GM19452 (cell line): Measurements from ENCODE around the gene SLCO4A1.

Experiments used
- ATAC-seq: cut with Tn5 transposase; IDR thresholded peaks from one replicate; pipeline ENCODE4 v1.9.1; 2021; ENCODE audit not compliant: unreplicated experiment

The SLCO4A1 gene

DNA sequence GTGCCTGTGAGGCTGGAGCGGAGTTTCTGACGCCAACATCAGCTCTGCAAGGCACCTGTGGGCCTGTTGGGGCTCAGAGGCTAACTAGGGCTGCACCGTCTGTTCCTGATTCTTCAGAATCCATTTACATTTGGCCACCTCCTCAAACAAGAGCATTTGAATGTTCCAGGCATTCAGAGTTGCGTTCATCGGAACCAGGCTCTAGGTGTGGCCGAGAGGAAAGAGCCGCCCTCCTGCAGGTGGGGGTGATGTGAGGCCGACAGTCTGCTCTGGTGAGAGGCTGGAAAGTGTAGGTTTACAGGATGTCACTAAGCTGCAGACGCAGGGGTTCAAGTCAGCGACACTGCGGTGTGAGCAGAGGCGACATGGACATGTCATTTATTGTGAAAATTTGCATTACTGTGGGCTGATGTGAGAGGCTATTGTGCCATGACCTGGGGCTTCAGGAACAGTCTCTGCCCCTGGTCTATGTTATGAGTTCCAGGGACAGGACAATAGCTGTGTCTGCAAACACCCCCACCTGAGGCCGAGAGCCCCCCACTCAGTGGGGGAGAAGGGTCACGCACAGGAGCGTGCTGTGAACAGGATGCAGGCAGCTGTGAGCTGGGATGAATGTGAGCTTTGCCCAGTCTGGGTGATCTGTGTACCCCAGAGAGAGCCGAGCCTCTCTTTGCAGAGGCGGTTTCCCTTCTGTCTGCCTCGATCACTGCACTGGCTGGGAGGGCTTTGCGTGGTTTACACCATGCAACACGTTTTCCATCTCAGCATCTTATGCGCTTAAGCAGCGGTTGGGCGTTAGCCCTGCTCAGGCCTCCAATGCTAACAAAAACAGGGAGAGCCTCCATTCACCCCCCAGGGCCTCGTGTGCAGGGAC lies 21.1 kb downstream of the SLCO4A1 start:
- ATAC-seq: no peak

DNA sequence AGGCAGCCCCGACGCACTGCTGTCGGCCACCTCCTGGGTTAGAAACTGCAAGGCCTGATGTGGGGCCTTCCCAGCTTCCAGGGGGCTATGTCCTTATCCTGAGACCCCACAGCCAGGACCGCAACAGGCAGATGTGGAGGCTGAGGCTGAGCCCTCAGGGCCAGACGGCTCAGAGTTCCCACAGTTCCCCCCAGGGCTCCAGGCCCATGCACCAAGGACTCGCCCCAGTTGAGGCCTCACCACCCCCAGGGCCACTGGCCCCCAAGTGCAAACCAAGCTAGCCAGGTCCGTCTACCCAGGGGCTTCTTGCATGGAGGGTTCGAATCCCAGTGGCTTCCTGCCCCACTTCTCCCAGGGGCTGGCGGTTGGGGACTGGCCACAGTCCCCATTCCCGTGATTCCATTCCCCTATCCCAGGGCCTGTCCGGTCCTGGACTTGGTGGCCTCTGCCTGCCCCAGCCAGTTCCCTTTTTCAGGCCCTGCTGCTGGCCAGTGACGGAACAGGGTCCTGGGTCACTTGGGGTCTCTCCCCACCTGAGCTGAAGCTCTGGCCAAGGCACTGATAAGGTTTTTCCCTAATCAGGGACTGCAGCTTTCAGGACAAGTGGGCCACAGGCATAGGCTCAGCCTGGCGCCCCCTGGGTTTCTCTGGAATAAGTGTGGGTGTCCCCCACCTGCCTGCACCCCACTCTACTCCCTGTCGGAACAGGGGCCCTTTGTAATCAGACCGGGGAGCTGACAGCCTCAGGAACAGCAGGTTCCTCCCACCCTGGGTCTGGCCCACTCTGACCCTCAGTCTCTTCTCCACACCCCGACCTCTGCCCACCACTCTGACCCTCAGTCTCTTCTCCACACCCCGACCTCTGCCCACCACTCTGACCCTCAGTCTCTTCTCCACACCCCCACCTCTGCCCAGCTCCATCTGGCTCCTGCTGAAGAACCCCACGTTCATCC lies 22.0 kb downstream of the SLCO4A1 start:
- ATAC-seq: no peak

DNA sequence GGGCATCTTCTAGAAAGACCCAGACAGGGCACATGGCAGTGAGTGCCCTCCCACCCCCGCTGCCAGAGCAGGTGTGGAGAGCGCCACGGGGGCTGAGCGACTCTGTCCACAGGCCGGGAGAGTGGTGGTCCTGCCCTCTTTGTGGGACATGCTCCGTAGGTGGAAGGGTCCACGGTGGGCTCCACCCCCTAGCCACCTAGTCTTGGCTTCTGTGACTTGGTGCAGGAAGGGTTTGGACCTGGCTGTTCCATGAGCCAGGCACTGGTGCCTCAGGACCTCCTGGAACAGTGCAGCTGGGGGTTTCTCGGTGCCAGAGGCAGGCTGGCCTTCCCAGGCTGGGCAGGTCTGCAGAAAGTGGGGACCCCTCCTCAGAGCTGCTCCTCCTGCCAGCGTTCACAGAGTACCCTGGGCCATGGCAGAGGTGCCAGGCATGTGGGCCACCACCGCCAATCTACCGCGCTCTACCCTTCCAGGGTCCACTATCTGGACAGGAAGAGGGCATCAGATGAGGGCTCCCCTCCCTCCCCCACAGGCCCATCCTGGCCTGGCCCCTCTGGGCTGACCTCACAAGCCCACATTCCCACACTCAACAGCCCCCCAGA lies 23.0 kb downstream of the SLCO4A1 start:
- no peak for ATAC-seq

DNA sequence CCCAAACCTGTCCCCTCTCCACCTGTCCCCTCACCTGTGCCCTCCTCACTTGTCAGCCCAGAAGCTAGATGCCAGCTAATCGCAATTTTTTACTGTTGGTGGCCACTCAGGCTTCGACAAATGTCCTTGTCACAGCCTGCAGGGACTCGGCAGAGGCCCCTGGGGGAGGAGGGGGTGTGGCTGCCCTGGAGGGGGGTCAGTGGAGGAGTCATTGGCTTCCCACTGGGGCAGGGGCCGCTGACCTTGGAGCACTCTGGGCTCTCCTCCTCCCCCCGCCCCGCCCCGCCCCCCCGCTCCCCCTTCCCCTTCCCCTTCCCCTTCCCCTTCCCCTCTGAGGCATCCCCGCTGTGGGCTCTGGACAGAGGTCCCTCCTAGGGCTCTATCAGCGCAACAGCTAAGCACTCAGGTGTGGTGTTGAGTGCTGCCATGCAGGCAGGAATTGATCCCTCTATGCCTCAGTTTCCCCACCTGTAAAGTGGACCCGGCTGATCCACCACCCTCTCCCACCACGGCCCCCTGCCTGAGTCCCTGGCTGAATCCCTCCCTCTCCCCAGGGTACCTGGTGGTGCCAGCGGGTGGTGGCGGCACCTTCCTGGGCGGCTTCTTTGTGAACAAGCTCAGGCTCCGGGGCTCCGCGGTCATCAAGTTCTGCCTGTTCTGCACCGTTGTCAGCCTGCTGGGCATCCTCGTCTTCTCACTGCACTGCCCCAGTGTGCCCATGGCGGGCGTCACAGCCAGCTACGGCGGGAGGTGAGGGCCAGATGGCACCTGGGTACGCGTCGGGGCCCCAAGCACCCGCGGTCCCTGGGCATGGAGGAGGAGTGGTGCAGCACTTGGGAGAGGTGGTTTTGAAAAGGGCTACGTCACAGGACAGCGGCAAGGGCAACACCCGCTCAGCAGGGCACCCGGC lies 23.8 kb downstream of the SLCO4A1 start:
- no peak for ATAC-seq

DNA sequence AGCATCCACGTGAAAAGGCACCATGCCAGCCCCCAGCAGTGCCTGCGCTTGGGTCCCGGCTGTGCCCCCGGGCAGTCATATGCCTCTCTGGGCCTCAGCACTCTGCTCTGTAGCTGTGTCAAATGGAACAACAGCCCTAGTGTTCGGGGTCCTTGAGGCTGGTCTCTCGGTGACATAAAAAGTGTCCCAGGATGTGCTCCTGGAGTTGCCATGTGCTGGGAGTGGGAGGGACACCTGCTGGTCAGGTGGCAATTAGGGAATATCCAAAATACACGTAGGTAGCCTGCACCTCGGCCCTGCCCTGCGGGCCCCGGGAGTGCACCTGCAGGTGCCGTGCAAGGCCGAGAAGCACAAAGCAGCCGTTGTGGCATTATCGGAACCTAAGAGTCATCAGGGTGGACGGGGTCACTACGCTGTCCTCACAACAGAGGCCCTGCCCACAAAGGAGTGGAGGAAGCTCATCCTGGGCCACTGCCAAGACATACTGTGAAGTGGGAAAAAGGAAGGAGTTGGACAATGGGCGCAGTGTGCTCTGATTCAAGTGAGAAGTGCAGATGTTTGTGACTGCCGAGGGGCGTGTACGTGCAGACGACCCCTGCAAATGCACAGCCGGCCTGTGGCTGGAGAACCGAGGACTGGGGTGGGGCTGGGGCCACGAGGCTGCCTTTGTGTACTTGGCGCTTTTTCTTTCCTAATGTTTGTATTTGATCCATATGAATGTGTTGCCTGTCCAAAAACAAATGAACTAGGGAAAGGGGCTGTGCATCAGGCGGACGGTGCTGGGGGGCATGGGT lies 24.6 kb downstream of the SLCO4A1 start:
- no peak for ATAC-seq

DNA sequence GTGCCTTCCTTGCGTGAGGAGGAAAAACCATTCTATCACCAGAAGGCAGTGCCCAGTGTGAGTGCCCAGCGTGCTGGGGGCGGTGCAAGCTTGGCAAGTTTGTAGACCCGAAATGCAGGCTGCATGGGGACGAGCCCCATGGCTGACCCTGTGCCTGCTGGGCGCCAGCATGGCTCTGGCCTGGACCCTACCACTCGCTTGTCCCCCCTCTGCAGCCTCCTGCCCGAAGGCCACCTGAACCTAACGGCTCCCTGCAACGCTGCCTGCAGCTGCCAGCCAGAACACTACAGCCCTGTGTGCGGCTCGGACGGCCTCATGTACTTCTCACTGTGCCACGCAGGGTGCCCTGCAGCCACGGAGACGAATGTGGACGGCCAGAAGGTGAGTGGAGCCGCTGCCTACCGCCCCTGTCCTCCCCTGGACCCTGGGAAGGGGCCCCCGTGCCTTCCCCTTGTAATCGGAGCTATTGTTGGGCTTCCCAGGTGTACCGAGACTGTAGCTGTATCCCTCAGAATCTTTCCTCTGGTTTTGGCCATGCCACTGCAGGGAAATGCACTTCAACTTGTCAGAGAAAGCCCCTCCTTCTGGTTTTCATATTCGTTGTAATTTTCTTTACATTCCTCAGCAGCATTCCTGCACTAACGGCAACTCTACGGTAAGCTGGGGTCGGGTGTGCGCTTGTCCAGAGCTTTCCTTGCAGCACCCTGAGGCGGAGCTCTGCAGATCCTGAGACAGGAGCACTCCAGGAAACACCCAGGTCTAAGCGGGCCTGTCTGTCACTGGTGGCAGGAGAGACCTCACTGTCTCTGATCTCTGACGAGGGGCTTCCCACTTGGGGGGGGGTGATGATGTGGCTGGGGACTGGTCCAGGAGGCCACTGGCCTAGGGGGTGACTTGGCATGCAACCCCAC lies 25.5 kb downstream of the SLCO4A1 start:
- no peak for ATAC-seq

DNA sequence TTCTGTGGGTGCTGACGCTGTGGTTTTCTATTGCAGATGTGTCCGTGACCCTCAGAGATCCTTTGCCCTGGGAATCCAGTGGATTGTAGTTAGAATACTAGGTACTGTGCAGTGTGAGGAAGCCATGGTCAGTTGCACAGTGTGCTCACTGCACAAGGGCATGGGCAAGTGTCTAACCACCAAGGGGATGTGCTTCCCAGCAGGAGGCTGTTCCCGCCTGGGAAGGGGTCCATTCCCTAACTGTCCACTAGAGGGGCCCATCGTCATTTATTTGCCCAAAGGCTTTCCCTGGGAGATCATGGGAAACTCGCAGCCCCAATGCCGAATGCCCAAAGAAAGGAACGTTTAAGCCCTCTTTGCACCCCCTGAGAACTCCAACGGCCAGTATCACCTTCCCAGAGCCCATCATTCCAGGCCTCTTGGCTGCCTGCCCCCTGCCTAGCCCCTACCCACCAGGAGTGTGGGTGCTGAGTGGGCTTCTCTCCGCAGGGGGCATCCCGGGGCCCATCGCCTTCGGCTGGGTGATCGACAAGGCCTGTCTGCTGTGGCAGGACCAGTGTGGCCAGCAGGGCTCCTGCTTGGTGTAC lies 26.2 kb downstream of the SLCO4A1 start:
- ATAC-seq: no peak

DNA sequence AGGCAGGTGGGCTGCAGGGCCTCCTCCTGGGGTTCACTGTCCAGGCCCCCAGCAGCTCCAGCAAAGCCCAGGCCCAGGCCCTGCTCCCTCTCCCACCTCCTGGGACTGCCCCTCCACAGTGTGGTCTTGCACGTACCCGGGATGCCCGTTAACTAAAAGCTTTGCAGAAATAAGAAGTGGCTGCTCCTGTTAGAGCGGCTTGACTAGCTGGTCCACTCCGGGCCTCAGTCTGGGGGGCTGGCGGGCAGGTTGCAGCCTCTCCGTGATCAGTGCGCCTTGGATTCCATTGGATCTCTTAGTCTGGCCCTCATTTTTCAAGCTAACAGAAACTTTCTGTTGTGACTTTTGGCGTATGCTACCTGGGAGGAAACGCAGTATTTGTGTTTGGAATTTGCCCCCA lies 26.9 kb downstream of the SLCO4A1 start:
- no peak for ATAC-seq

DNA sequence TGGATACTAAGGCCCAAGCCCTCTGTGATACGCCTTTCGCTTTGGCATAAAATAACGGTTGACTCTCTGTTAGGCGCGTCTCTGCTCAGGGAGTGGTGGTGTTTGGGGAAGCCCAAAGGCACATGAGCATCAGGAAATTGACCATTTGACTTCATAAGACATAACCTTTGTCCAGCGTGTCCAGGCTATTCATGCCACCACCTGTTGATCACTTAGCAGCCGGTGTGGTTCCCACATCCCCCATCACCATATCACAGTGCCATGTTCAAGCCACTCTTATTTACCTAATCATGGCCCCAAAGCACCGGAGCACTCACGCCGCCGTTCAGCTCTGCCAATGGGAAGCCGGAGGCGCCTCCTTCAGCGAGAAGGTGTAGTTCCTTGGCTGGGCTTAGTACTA lies 27.9 kb downstream of the SLCO4A1 start:
- ATAC-seq: no peak

DNA sequence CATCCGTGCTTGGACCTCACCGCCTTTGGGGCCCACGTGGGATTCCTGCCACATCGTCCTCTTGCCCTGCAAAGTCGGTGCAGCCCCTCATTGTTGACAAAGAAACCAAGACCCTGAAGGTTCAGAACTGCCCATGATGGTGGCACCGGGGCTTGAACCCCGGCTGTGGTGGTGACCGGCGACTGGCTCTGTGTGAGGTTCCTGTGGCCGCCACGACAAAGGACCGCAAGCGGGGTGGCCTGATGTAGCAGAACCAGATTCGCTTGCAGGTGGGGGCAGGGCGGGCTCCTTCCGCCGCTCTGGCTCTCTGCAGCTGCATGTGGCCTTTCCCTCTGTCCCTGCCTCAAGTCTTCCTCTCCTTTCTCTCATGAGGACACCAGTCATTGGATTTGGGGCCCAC lies 28.7 kb downstream of the SLCO4A1 start:
- ATAC-seq: no peak

DNA sequence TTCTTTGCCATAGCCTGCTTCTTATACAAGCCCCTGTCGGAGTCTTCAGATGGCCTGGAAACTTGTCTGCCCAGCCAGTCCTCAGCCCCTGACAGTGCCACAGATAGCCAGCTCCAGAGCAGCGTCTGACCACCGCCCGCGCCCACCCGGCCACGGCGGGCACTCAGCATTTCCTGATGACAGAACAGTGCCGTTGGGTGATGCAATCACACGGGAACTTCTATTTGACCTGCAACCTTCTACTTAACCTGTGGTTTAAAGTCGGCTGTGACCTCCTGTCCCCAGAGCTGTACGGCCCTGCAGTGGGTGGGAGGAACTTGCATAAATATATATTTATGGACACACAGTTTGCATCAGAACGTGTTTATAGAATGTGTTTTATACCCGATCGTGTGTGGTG lies 29.5 kb downstream of the SLCO4A1 start:
- no peak for ATAC-seq

DNA sequence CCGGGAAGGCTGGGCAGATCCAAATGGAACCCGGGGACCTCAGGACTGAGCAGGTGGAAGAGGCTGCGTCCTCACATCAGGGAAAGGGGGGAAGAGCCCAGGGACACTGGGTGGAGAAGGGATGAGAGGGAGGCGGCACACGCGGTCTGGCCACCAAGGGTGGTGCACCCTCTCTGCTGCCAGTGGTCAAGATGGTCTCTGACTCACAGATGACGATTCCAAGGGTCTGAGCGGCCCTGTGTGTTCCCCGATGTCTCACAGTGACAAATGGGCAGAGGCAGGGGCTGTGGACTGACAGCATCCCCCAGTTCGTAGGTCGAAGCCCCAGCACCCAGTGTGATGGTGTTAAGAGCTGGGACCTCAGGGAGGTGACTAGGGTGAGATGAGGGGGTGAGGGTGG lies 32.1 kb downstream of the SLCO4A1 start:
- ATAC-seq: no peak

DNA sequence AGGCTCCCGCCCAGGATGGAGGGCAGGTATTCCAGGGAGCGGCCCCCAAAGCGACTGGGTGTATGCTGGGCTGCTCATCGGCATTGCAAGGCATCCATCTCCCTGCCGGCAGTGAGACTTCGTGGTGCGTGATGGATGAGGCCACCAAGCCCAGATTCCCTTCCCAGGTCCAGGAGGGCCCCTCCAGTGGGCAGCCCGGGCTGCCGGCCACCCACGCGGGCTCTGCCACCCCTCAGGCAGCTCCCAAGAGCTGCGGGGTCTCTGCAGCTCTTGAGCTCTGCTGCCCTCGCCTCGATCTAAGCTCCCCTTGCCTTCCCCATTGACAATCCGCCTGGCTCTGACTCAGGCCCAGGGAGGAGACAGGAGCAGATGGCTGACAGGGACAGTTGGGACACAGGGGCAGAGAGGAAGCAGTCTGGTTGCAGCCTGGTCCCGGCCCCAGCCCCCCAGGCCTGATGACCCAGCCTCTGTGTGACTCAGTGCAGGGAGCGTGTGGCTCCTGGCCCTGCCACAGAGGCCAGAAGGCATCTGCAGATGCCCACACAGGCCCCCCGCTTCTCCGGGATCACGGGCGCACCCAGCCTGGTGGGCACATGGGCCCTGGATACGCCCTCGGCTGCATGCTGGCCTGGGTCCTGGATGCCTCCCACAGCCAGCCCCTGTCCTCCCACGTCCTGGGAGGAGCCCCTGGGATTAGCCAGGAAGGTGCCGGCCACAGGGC lies 33.0 kb downstream of the SLCO4A1 start:
- ATAC-seq: no peak

DNA sequence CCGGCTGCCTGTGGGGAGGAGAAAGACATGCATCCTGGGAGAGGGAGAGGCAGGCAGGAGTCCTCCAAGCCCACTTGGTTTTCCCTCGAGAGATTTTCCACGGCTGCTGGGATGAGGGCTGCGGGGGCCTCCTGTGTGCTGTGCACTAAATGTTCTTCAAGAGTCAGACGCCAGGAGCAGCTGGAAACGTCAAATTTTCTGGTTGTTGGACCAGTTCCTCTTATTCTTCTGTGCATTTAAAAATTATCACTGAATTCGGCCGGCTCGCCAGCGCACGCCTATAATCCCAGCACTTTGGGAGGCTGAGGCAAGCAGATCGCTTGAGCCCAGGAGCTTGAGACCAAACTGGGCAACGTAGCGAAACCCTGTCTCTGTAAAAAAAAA lies 33.6 kb downstream of the SLCO4A1 start:
- ATAC-seq: no peak

DNA sequence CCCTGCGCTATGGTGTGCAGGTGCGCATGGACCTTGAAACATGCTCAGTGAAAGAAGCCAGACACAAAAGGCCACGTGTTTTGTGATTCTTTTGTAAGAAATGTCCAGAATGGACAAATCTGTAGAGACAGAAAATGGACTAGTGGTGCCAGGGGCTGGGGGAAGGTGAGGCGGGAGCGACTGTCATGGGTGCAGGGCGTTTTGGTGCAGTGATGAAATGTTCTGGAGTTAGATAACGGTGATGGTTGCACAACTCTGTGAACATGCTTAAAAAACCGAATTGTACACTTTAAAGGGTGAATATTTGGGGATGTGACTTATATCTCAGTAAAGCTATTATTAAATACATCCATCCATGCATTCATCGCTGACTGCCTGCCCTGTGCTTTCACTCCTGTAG lies 34.7 kb downstream of the SLCO4A1 start:
- ATAC-seq: no peak

DNA sequence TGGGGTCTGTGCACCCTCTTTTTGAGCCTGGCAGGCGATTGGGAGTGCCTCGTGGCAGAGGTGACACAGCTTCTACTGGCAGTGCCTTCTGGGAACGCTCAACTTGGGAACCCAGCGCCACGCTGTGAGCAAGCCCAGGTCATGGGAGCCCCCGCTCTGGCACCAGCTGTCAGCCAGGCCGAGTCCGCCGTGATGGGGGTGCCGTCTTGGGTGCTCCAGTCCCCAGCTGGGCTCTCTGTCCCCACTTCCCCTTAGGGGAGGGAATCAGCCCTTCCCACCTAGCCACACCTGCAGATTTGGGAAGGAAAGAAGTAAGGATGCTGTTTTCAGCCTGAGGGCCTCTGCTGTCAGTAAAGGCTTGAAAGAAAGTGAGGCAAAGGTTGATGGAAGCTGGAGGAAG lies 35.4 kb downstream of the SLCO4A1 start:
- ATAC-seq: no peak

DNA sequence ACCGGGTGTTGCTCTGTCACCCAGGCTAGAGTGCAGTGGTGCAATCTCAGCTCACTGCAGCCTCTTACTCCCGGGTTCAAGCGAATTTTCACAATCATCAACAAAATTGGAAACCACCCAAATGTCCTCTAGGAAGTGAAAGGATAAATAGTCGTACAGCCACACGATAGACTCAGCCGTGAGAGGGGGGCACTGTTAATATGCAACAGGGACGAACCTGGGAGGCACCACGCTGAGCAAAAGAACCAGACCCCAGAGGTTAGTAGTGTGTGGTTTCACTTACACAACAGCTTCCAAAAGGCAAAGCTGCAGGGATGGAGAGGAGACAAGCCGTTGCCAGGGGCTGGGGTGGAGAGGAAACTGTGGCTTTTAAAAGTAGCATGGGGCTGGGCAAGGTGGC lies 36.2 kb downstream of the SLCO4A1 start:
- no peak for ATAC-seq
